NB4 (cell line): ENCODE measurements around the gene MEGF11.

Experiments
- DNase-seq: peaks from one replicate; pipeline ENCODE4 v3.0.0; 2010; ENCODE audit warnings: low read depth
- H3K4me3 ChIP-seq: one replicate; pipeline ENCODE4 v1.5.1; 2011; ENCODE audit warnings: mild to moderate bottlenecking, low read depth, low read length, moderate library complexity
- CTCF ChIP-seq: IDR thresholded peaks from one replicate; pipeline ENCODE4 v1.5.1; 2012; ENCODE audit warnings: low read depth, low read length
- MAX ChIP-seq: IDR thresholded peaks from 2 replicates; pipeline ENCODE4 v1.6.1; 2011; ENCODE audit warnings: low read depth, low read length
- MYC ChIP-seq: IDR thresholded peaks from 2 replicates; pipeline ENCODE4 v1.6.1; 2011; ENCODE audit warnings: low read depth, low read length
- POLR2A ChIP-seq: IDR thresholded peaks from 2 replicates; pipeline ENCODE4 v1.6.1; 2011; ENCODE audit warnings: mild to moderate bottlenecking; ENCODE audit not compliant: insufficient read length; ENCODE audit errors: extremely low read depth

Gene MEGF11

GRCh38 chr15:65893060-65893459 is 360.5 kb downstream of the MEGF11 start:
- TF ChIP-seq CTCF: no peak
- TF ChIP-seq POLR2A: no peak
- TF ChIP-seq MAX: no peak
- TF ChIP-seq MYC: no peak
- no peak for DNase-seq
- H3K4me3 ChIP-seq: no peak overlapping the region

- no peak for DNase-seq
- H3K4me3 ChIP-seq: no peak overlapping the region
- TF ChIP-seq MYC (no peak), MAX (no peak), CTCF (no peak), POLR2A (no peak)
Measured at GRCh38 chr15:65888981-65889380, 364.6 kb downstream of the MEGF11 start.

GRCh38 chr15:65887565-65887964 is 366.0 kb downstream of the MEGF11 start:
- TF ChIP-seq MYC (no peak), CTCF (no peak), POLR2A (no peak)
- no peak overlapping the region for H3K4me3 ChIP-seq
- DNase-seq: no peak

GRCh38 chr15:65885668-65886218 is 367.8 kb downstream of the MEGF11 start:
- TF ChIP-seq MAX (no peak), POLR2A (no peak), MYC (no peak), CTCF (no peak)
- DNase-seq: no peak
- H3K4me3 ChIP-seq: no peak overlapping the region

GRCh38 chr15:65884511-65884910 is 369.0 kb downstream of the MEGF11 start:
- DNase-seq: no peak
- H3K4me3 ChIP-seq: no peak overlapping the region
- no peak for TF ChIP-seq CTCF
- TF ChIP-seq MYC: no peak
- TF ChIP-seq MAX: no peak
- no peak for TF ChIP-seq POLR2A

- DNase-seq: no peak
- H3K4me3 ChIP-seq: no peak overlapping the region
- no peak for TF ChIP-seq POLR2A
- TF ChIP-seq CTCF: no peak
- no peak for TF ChIP-seq MAX
- no peak for TF ChIP-seq MYC
Measured at GRCh38 chr15:65883571-65883970, 370.0 kb downstream of the MEGF11 start.
